K562 (cell line): ENCODE results near the gene ZMYND19. TPM values are rescaled to one million over a fixed set of nuclear protein-coding genes. Genes with fewer than 3 reads are reported as not detected.

Experiments used
- COPS2 ChIP-seq: fragments of 450-650 bp; conservative IDR thresholded peaks from 2 replicates; pipeline ENCODE4 v1.6.1; 2016; ENCODE audit warnings: mild to moderate bottlenecking, moderate library complexity
- FIP1L1 ChIP-seq: fragments of 200-400 bp; formaldehyde crosslinking; IDR thresholded peaks from 2 replicates; pipeline ENCODE4 v1.6.1; 2018; ENCODE audit warnings: mild to moderate bottlenecking, low read depth, low read length; ENCODE audit not compliant: poor library complexity, severe bottlenecking
- FOS ChIP-seq: IDR thresholded peaks from 3 replicates; pipeline ENCODE4 v1.6.1; 2011; ENCODE audit not compliant: insufficient read length; ENCODE audit errors: extremely low read depth
- FOSL1 ChIP-seq: fragments of 200-800 bp; sonication (Bioruptor generic); conservative IDR thresholded peaks from 2 replicates; pipeline ENCODE4 v1.6.1; 2016; ENCODE audit warnings: missing genetic modification characterization, missing compliant biosample characterization
- FOXA1 ChIP-seq: fragments of 450-650 bp; IDR thresholded peaks from 2 replicates; pipeline ENCODE4 v1.6.1; 2016; ENCODE audit warnings: mild to moderate bottlenecking, borderline replicate concordance
- HBP1 ChIP-seq: fragments of 450-650 bp; formaldehyde crosslinking; IDR thresholded peaks from 2 replicates; pipeline ENCODE4 v1.4.0; 2022; ENCODE audit warnings: missing genetic modification characterization
- HDAC1 ChIP-seq, 2 experiments: fragments of 450-650 bp; IDR thresholded peaks; 2 replicates each; pipeline ENCODE4 v1.6.1; 2016 to 2017; ENCODE audit warnings: inconsistent platforms in 1 of 2, mild to moderate bottlenecking in 1 of 2, moderate library complexity in 1 of 2
- KAT7 ChIP-seq: sonication (generic); formaldehyde crosslinking; IDR thresholded peaks from 2 replicates; pipeline ENCODE4 v1.8.0; 2022; ENCODE audit warnings: missing genetic modification reagents, mild to moderate bottlenecking, borderline replicate concordance
- MAFK ChIP-seq: IDR thresholded peaks from 2 replicates; pipeline ENCODE4 v1.6.1; 2011; ENCODE audit warnings: low read length, improper control_type of control experiment
- MLLT1 ChIP-seq, 2 experiments: fragments of 450-650 bp; IDR thresholded peaks; 2 replicates each; pipeline ENCODE4 v1.6.1; 2016
- MTF1 ChIP-seq: fragments of 250-450 bp; sonication (Bioruptor Pico); IDR thresholded peaks from 2 replicates; pipeline ENCODE4 v1.9.0; 2021; ENCODE audit warnings: moderate library complexity, mild to moderate bottlenecking, inconsistent platforms, borderline replicate concordance
- NFYB ChIP-seq: IDR thresholded peaks from 2 replicates; pipeline ENCODE4 v1.6.1; 2011; ENCODE audit warnings: mild to moderate bottlenecking, moderate library complexity; ENCODE audit not compliant: insufficient read length; ENCODE audit errors: extremely low read depth
- NR2C2 ChIP-seq, 2 experiments: fragments of 200-800 bp in 1 of 2; sonication (Bioruptor generic) in 1 of 2; sonication (generic) in 1 of 2; formaldehyde crosslinking in 1 of 2; IDR thresholded peaks; 2 replicates each; pipeline versions ENCODE4 v1.6.1 to v1.8.0; 2016 to 2022; ENCODE audit warnings: mild to moderate bottlenecking in 1 of 2, missing compliant biosample characterization in 1 of 2, missing genetic modification characterization in 1 of 2, missing genetic modification reagents in 1 of 2
- PCBP2 ChIP-seq: fragments of 200-400 bp; formaldehyde crosslinking; IDR thresholded peaks from 2 replicates; pipeline ENCODE4 v1.6.1; 2018; ENCODE audit warnings: low read length, low read depth, mild to moderate bottlenecking, moderate library complexity; ENCODE audit not compliant: poor library complexity, severe bottlenecking
- POLR2AphosphoS2 ChIP-seq: IDR thresholded peaks from 2 replicates; pipeline ENCODE4 v1.6.1; 2012; ENCODE audit warnings: low read length, improper control_type of control experiment
- STAT6 ChIP-seq: sonication (generic); formaldehyde crosslinking; IDR thresholded peaks from 2 replicates; pipeline ENCODE4 v1.8.1; 2023; ENCODE audit warnings: mild to moderate bottlenecking, missing genetic modification reagents
- U2AF1 ChIP-seq: fragments of 200-400 bp; formaldehyde crosslinking; optimal IDR thresholded peaks from 2 replicates; pipeline ENCODE3; 2017; ENCODE audit warnings: mild to moderate bottlenecking, low read depth, low read length, moderate library complexity
- U2AF2 ChIP-seq: fragments of 200-400 bp; formaldehyde crosslinking; optimal IDR thresholded peaks from 2 replicates; pipeline ENCODE3; 2017; ENCODE audit warnings: low read depth, mild to moderate bottlenecking, low read length
- WHSC1 ChIP-seq: IDR thresholded peaks from one replicate; pipeline ENCODE4 v1.6.1; 2012; ENCODE audit warnings: low read length, control low read depth, inconsistent platforms
- ZNF174 ChIP-seq: fragments of 250-450 bp; sonication (Bioruptor Pico); IDR thresholded peaks from 2 replicates; pipeline ENCODE4 v1.4.0; 2020; ENCODE audit warnings: mild to moderate bottlenecking
- ZNF197 ChIP-seq: fragments of 200-800 bp; sonication (Bioruptor generic); IDR thresholded peaks from 2 replicates; pipeline ENCODE4 v1.6.1; 2016; ENCODE audit warnings: low read depth, missing genetic modification characterization, missing compliant biosample characterization
- ZNF384 ChIP-seq: IDR thresholded peaks from 2 replicates; pipeline ENCODE4 v1.6.1; 2012; ENCODE audit warnings: low read depth, low read length, improper control_type of control experiment
- ZNF586 ChIP-seq: fragments of 450-650 bp; formaldehyde crosslinking; conservative IDR thresholded peaks from 2 replicates; pipeline ENCODE4 v1.4.0; 2020; ENCODE audit warnings: mild to moderate bottlenecking, moderate library complexity
- polyA plus RNA-seq, 8 experiments: library from polyadenylated mRNA; depleted of rRNA in 4 of 8; stranded (reverse) in 5 of 8; unstranded in 3 of 8; fragments of >200 nt; fragmentation: Nextera tagmentation in 2 of 8; fragmentation: Illumina TruSeq in 1 of 8; extraction: Ambion mirVana in 2 of 8; extraction: Trizol in 1 of 8; gene quantifications; 2 replicates each; pipeline versions ENCODE4 v1.2.1 to v1.2.3, GENCODE V29; 2011 to 2014; ENCODE audit warnings: inconsistent platforms in 1 of 8, missing spikeins in 1 of 8
- total RNA-seq, 7 experiments: library from RNA; depleted of rRNA in 6 of 7; stranded (reverse); fragments of >200 nt in 6 of 7; fragmentation: Illumina TruSeq in 2 of 7; extraction: Trizol in 2 of 7; gene quantifications; 2 replicates each; pipeline versions ENCODE4 v1.2.1 to v1.2.3, GENCODE V29; 2011 to 2021; ENCODE audit warnings: low replicate concordance in 1 of 7

The ZMYND19 gene
- total and polyA plus RNA-seq, 9 of the 15 experiments (the other 6 are each of a cell fraction or from before 2014, with no cell fraction given), result 1.0 to 86.7 (median 44.0) TPM

- TF ChIP-seq NR2C2 (CRISPR knock-in tag; IDR thresholded peaks at IDR 0.05) (no peak), NR2C2 (tag; IDR thresholded peaks at IDR 0.05) (no peak), FOS (no peak), MLLT1 (IDR thresholded peaks at IDR 0.05) (no peak), HBP1 (no peak), COPS2 (no peak), POLR2AphosphoS2 (no peak), FOXA1 (no peak), PCBP2 (no peak), HDAC1 (IDR thresholded peaks at IDR 0.05) (no peak; a peak in 1 of 4 replicates), MTF1 (CRISPR knock-in tag) (no peak), ZNF384 (peak; percentile 65), FOSL1 (no peak), ZNF586 (CRISPR knock-in tag) (no peak), MAFK (no peak), WHSC1 (no peak), STAT6 (CRISPR knock-in tag) (no peak), ZNF197 (CRISPR knock-in tag) (no peak), ZNF174 (CRISPR knock-in tag) (no peak), NFYB (no peak), U2AF2 (no peak), FIP1L1 (no peak), KAT7 (CRISPR knock-in tag) (no peak), U2AF1 (no peak)
Measured at GRCh38 chr9:137534256-137535119, 55.8 kb downstream of the ZMYND19 start (continued).
